Kasumi-1 (cell line): ENCODE results near the gene CYB5R2.
"Not testable (repeated sequence)": the region's sequence is repeated elsewhere in the genome, so short reads cannot be mapped to it uniquely, and the experiment has no call there.

Experiments used
- DNase-seq, 2 experiments: peaks; one replicate each; lab custom pipeline; 2025; lab: John Stamatoyannopoulos, UW

Gene CYB5R2

GRCh38 chr11:7668911-7669310 lies 4.4 kb downstream of the CYB5R2 start:
- DNase-seq, result no peak

- no peak for DNase-seq
Measured at GRCh38 chr11:7668464-7668863, 4.8 kb downstream of the CYB5R2 start.

GRCh38 chr11:7667460-7667859 lies 5.8 kb downstream of the CYB5R2 start:
- DNase-seq, result no peak

GRCh38 chr11:7666292-7666866 lies 6.9 kb downstream of the CYB5R2 start:
- no peak for DNase-seq

- peak; percentile 49 to 60 for DNase-seq
Measured at GRCh38 chr11:7665473-7666291, 7.6 kb downstream of the CYB5R2 start.

- no peak for DNase-seq
Measured at GRCh38 chr11:7664867-7665266, 8.4 kb downstream of the CYB5R2 start.

- DNase-seq, result not testable (repeated sequence)
Measured at GRCh38 chr11:7663531-7663930, 9.8 kb downstream of the CYB5R2 start.

GRCh38 chr11:7657306-7658025 lies 15.8 kb downstream of the CYB5R2 start:
- DNase-seq, result peak; percentile 56 to 74

- DNase-seq, result no peak
Measured at GRCh38 chr11:7656704-7657103, 16.6 kb downstream of the CYB5R2 start.

GRCh38 chr11:7655253-7656217 lies 17.8 kb downstream of the CYB5R2 start:
- no peak for DNase-seq

- DNase-seq, result no peak
Measured at GRCh38 chr11:7654195-7654705, 19.1 kb downstream of the CYB5R2 start.

- no peak for DNase-seq
Measured at GRCh38 chr11:7651700-7652099, 21.6 kb downstream of the CYB5R2 start.

- DNase-seq, result peak; percentile 77 to 89
Measured at GRCh38 chr11:7651140-7651551, 22.2 kb downstream of the CYB5R2 start.

- DNase-seq, result no peak
Measured at GRCh38 chr11:7648264-7648663, 25.0 kb downstream of the CYB5R2 start.

- no peak for DNase-seq
Measured at GRCh38 chr11:7646866-7647265, 26.4 kb downstream of the CYB5R2 start.

GRCh38 chr11:7645206-7645605 lies 28.1 kb downstream of the CYB5R2 start:
- DNase-seq, result no peak

- DNase-seq, result no peak
Measured at GRCh38 chr11:7643314-7643713, 30.0 kb downstream of the CYB5R2 start.

GRCh38 chr11:7642747-7643146 lies 30.6 kb downstream of the CYB5R2 start:
- DNase-seq, result no peak

- no peak for DNase-seq
Measured at GRCh38 chr11:7640816-7641215, 32.5 kb downstream of the CYB5R2 start.

- DNase-seq, result no peak
Measured at GRCh38 chr11:7639643-7640025, 33.7 kb downstream of the CYB5R2 start.
